ENCODE data around the gene TARS1.

Gene TARS1

DNA sequence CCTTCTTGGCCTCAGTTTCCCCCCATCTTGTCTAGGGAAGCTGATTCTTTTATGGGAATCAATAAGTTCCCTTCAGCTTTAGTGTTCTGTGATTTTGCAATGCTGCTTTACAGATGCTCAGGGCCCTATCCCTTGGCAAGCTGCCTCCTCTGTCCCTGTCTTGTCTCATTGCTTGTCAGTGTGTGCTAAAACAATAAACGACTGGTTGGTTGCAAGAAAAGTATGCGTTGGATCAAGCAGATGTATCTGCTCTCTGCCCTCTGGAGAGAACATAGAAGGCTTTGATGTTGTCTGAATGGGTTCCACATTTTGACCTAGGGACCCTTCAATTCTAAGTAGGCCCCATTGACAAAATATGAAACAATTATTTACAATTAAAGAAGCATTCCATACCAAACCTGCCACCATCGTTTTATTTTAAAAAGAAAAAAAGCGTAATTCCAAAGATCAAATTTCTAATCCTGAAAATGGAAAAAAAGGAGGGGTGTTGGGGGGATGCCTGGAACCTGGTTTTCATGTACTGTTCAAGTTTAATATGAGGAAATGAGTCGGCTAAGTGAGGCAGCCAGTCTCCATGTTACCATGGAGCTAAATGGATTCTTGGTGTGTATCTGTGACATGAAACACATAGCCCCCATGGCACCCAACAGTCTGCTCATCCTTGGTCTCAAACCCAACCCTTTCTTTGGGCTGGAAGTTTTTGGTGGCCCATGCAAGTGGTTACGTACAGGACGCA, 31.2 kb upstream of the TARS1 start:
- H3F3A ChIP-seq (ENCODE audit: low read depth): no peaks in the 10 kb centered on the region
- no peaks in the 10 kb centered on the region for H4K20me1 ChIP-seq (ENCODE audit: insufficient read depth, low read length, poor library complexity, severe bottlenecking)
- H2AFZ ChIP-seq (ENCODE audit: low read length): no peak overlapping the region
- no peaks in the 10 kb centered on the region for H3K4me1 ChIP-seq (ENCODE audit: insufficient read depth, low read length, poor library complexity, severe bottlenecking)
- H3K9ac ChIP-seq (ENCODE audit: low read depth, low read length, poor library complexity, severe bottlenecking): no peak overlapping the region
- H3K79me2 ChIP-seq (ENCODE audit: insufficient read depth, low read length): no peaks in the 10 kb centered on the region
- no peaks in the 10 kb centered on the region for H3K9me2 ChIP-seq (replicated peaks; ENCODE audit: low read depth, low read length)
- H3K4me2 ChIP-seq (ENCODE audit: low read depth, low read length, poor library complexity, severe bottlenecking): no peak overlapping the region
- TF ChIP-seq, protein P1, sequence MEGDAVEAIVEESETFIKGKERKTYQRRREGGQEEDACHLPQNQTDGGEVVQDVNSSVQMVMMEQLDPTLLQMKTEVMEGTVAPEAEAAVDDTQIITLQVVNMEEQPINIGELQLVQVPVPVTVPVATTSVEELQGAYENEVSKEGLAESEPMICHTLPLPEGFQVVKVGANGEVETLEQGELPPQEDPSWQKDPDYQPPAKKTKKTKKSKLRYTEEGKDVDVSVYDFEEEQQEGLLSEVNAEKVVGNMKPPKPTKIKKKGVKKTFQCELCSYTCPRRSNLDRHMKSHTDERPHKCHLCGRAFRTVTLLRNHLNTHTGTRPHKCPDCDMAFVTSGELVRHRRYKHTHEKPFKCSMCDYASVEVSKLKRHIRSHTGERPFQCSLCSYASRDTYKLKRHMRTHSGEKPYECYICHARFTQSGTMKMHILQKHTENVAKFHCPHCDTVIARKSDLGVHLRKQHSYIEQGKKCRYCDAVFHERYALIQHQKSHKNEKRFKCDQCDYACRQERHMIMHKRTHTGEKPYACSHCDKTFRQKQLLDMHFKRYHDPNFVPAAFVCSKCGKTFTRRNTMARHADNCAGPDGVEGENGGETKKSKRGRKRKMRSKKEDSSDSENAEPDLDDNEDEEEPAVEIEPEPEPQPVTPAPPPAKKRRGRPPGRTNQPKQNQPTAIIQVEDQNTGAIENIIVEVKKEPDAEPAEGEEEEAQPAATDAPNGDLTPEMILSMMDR (conservative IDR thresholded peaks at IDR 0.05; ENCODE audit: low read length): no peak
- TF ChIP-seq EZH2phosphoT487 (IDR thresholded peaks at IDR 0.05; ENCODE audit: borderline replicate concordance): no peak
- H3K4me3 ChIP-seq (ENCODE audit: low read length, poor library complexity, severe bottlenecking): no peak overlapping the region
- H3K27me3 ChIP-seq (ENCODE audit: insufficient read depth, low read length, poor library complexity, severe bottlenecking): no peaks in the 10 kb centered on the region
- no peaks in the 10 kb centered on the region for H3K9me3 ChIP-seq (ENCODE audit: insufficient read depth, low read depth, low read length)
- H3K36me3 ChIP-seq (ENCODE audit: insufficient read depth, low read length): no peaks in the 10 kb centered on the region

DNA sequence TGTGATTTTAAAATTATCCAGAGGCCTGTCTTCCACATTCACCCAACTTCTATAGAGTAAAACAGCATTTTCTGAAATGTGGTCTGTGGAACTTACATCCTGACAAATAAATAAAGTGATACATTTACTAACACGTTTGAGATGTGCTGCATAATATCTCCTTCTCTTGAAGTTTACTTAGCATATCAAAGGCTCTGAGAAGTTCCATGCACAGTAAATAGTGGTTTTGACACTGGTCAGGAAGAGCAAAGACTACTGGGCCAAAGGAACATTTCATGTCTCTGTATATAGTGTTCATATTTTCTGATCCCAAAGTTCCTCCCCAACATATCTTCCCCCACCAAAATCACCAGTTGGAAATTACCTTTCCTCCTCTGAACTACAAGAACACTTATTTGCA, 30.5 kb upstream of the TARS1 start:
- Histone ChIP-seq H3K9me3 (ENCODE audit: insufficient read depth, low read depth, low read length) (no peaks in the 10 kb centered on the region), H3F3A (ENCODE audit: low read depth) (no peaks in the 10 kb centered on the region), H3K4me3 (ENCODE audit: low read length, poor library complexity, severe bottlenecking) (no peak overlapping the region), H4K20me1 (ENCODE audit: insufficient read depth, low read length, poor library complexity, severe bottlenecking) (no peaks in the 10 kb centered on the region), H3K27me3 (ENCODE audit: insufficient read depth, low read length, poor library complexity, severe bottlenecking) (no peaks in the 10 kb centered on the region), H3K4me1 (ENCODE audit: insufficient read depth, low read length, poor library complexity, severe bottlenecking) (no peaks in the 10 kb centered on the region), H3K4me2 (ENCODE audit: low read depth, low read length, poor library complexity, severe bottlenecking) (no peak overlapping the region), H3K9ac (ENCODE audit: low read depth, low read length, poor library complexity, severe bottlenecking) (no peak overlapping the region), H3K79me2 (ENCODE audit: insufficient read depth, low read length) (no peaks in the 10 kb centered on the region), H2AFZ (ENCODE audit: low read length) (no peak overlapping the region), H3K36me3 (ENCODE audit: insufficient read depth, low read length) (no peaks in the 10 kb centered on the region), H3K9me2 (replicated peaks; ENCODE audit: low read depth, low read length) (no peaks in the 10 kb centered on the region)
- TF ChIP-seq, protein P1 (conservative IDR thresholded peaks at IDR 0.05; ENCODE audit: low read length): no peak
- no peak for TF ChIP-seq EZH2phosphoT487 (IDR thresholded peaks at IDR 0.05; ENCODE audit: borderline replicate concordance)

DNA sequence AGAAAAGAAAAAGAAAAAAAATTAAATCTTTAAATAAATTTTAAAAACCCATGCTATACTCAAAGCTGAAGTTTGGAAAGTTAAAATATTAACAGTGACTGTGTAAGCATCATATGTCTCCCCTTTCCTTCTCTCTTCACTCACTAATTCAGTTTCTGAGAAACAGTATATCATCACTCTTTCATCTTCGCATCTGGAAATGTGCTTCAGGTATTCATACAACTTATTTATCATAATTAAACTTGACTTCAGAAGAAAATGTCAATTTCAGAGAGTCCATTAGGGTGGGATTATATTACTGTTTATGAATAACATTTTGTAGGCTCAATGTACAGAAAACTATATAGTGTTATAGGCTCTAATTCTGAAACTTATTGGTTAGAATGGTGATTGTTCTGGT, 29.3 kb upstream of the TARS1 start:
- Histone ChIP-seq H3K9me2 (replicated peaks; ENCODE audit: low read depth, low read length) (no peaks in the 10 kb centered on the region), H3K9me3 (ENCODE audit: insufficient read depth, low read depth, low read length) (no peaks in the 10 kb centered on the region), H3K79me2 (ENCODE audit: insufficient read depth, low read length) (no peaks in the 10 kb centered on the region), H3K4me3 (ENCODE audit: low read length, poor library complexity, severe bottlenecking) (no peak overlapping the region), H3K4me2 (ENCODE audit: low read depth, low read length, poor library complexity, severe bottlenecking) (no peak overlapping the region), H4K20me1 (ENCODE audit: insufficient read depth, low read length, poor library complexity, severe bottlenecking) (no peaks in the 10 kb centered on the region), H2AFZ (ENCODE audit: low read length) (no peak overlapping the region), H3K27me3 (ENCODE audit: insufficient read depth, low read length, poor library complexity, severe bottlenecking) (peaks cover 7% of the 10 kb centered on the region), H3F3A (ENCODE audit: low read depth) (no peaks in the 10 kb centered on the region), H3K4me1 (ENCODE audit: insufficient read depth, low read length, poor library complexity, severe bottlenecking) (no peaks in the 10 kb centered on the region), H3K36me3 (ENCODE audit: insufficient read depth, low read length) (no peaks in the 10 kb centered on the region), H3K9ac (ENCODE audit: low read depth, low read length, poor library complexity, severe bottlenecking) (no peak overlapping the region)
- TF ChIP-seq, protein P1 (conservative IDR thresholded peaks at IDR 0.05; ENCODE audit: low read length): no peak
- no peak for TF ChIP-seq EZH2phosphoT487 (IDR thresholded peaks at IDR 0.05; ENCODE audit: borderline replicate concordance)

Data from Loucy (cell line).